Measurements from ENCODE around the gene DIO3. TPM values are rescaled to one million over a fixed set of nuclear protein-coding genes. Genes with fewer than 3 reads are reported as not detected.

The DIO3 gene
- total RNA-seq, result not detected in 2 replicates

GRCh38 chr14:101561145-101561896 lies at the start of gene DIO3:
DIO3 (plus strand) TSS chr14:101561495.

Other genes starting within 250 kb of the DIO3 start
- gene PPP2R5C, start 200.2 kb downstream of the DIO3 start, total RNA-seq, result 67.7 and 75.3 TPM in 2 replicates

Measured in bronchial smooth muscle cell (primary cell).